Neural cell (in vitro differentiated cells): Measurements from ENCODE around the gene ZNF831. TPM values are rescaled to one million over a fixed set of nuclear protein-coding genes. Genes with fewer than 3 reads are reported as not detected.
A peak's percentile ranks its signal among the peaks of the same experiment; 100 is the strongest.

Source experiments
- H2AFZ ChIP-seq: fragments of 200-600, 300-800 bp; sonication (generic), shearing (Covaris generic); 2 replicates; pipeline ENCODE4 v1.6.0; 2014; ENCODE audit warnings: low read depth, mild to moderate bottlenecking, antibody characterized with exemption, low read length, moderate library complexity
- H3F3A ChIP-seq: fragments of 200-600 bp; shearing (Covaris generic); 2 replicates; pipeline ENCODE4 v1.6.1; 2016; ENCODE audit warnings: mild to moderate bottlenecking, moderate library complexity, mixed read lengths, antibody characterized with exemption, low read length; ENCODE audit not compliant: insufficient read depth, poor library complexity, severe bottlenecking
- H3K27ac ChIP-seq: fragments of 200-600, 300-800 bp; sonication (generic), shearing (Covaris generic); 2 replicates; pipeline ENCODE4 v1.5.1; 2014; ENCODE audit warnings: mild to moderate bottlenecking, low read length, moderate library complexity
- H3K27me3 ChIP-seq: fragments of 300-800, 200-600 bp; sonication (generic), shearing (Covaris generic); 2 replicates; pipeline ENCODE4 v1.6.0; 2014; ENCODE audit warnings: mild to moderate bottlenecking, low read depth, low read length, moderate library complexity; ENCODE audit not compliant: insufficient read depth
- H3K36me3 ChIP-seq: fragments of 300-800, 200-600 bp; sonication (generic), shearing (Covaris generic); 2 replicates; pipeline ENCODE4 v1.5.1; 2014; ENCODE audit warnings: mild to moderate bottlenecking, antibody characterized with exemption, low read length, moderate library complexity; ENCODE audit not compliant: insufficient read depth
- H3K4me2 ChIP-seq: fragments of 300-800, 200-600 bp; sonication (generic), shearing (Covaris generic); 2 replicates; pipeline ENCODE4 v1.6.0; 2014; ENCODE audit warnings: mild to moderate bottlenecking, low read length
- H3K4me3 ChIP-seq: fragments of 300-800, 200-600 bp; sonication (generic), shearing (Covaris generic); 2 replicates; pipeline ENCODE4 v1.5.1; 2014; ENCODE audit warnings: mild to moderate bottlenecking, low read length, moderate library complexity
- H3K79me2 ChIP-seq: fragments of 200-600 bp; shearing (Covaris generic); replicated peaks from 2 replicates; pipeline ENCODE4 v1.6.0; 2014; ENCODE audit warnings: mild to moderate bottlenecking, low read length, moderate library complexity; ENCODE audit not compliant: insufficient read depth
- H3K9ac ChIP-seq: fragments of 300-800, 200-600 bp; sonication (generic), shearing (Covaris generic); 2 replicates; pipeline ENCODE4 v1.6.1; 2016; ENCODE audit warnings: mild to moderate bottlenecking, low read length, mixed read lengths
- H3K9me2 ChIP-seq: fragments of 200-600 bp; shearing (Covaris generic); 2 replicates; pipeline ENCODE4 v1.6.1; 2016; ENCODE audit warnings: mild to moderate bottlenecking, low read length, mixed read lengths; ENCODE audit not compliant: insufficient read depth
- H3K9me3 ChIP-seq: fragments of 200-600, 300-800 bp; sonication (generic), shearing (Covaris generic); 2 replicates; pipeline ENCODE4 v1.6.1; 2016; ENCODE audit warnings: mild to moderate bottlenecking, mixed run types, low read length, moderate library complexity, mixed read lengths
- H4K20me1 ChIP-seq: fragments of 200-600 bp; shearing (Covaris generic); 2 replicates; pipeline ENCODE4 v1.6.1; 2016; ENCODE audit warnings: mild to moderate bottlenecking, mixed run types; ENCODE audit not compliant: insufficient read depth
- CTCF ChIP-seq: fragments of 450-650 bp; IDR thresholded peaks from 2 replicates; pipeline ENCODE4 v1.5.1; 2014; ENCODE audit warnings: antibody characterized with exemption, mild to moderate bottlenecking, moderate library complexity; ENCODE audit not compliant: poor library complexity, severe bottlenecking
- EP300 ChIP-seq: fragments of 450-650 bp; conservative IDR thresholded peaks from 2 replicates; pipeline ENCODE4 v1.6.1; 2014; ENCODE audit warnings: antibody characterized with exemption, mild to moderate bottlenecking, moderate library complexity; ENCODE audit not compliant: poor library complexity, severe bottlenecking
- EZH2 ChIP-seq: fragments of 200-600, 300-800 bp; shearing (Covaris generic), sonication (generic); IDR thresholded peaks from 2 replicates; pipeline ENCODE4 v1.6.1; 2014; ENCODE audit warnings: antibody characterized with exemption, low read length, borderline replicate concordance, mild to moderate bottlenecking; ENCODE audit not compliant: insufficient read depth, poor library complexity, severe bottlenecking
- MXI1 ChIP-seq: fragments of 450-650 bp; conservative IDR thresholded peaks from 2 replicates; pipeline ENCODE4 v1.6.1; 2014; ENCODE audit warnings: antibody characterized with exemption, mild to moderate bottlenecking; ENCODE audit not compliant: poor library complexity, severe bottlenecking
- POLR2AphosphoS5 ChIP-seq: IDR thresholded peaks from 2 replicates; pipeline ENCODE4 v1.6.1; 2012
- RAD21 ChIP-seq: fragments of 450-650 bp; conservative IDR thresholded peaks from 2 replicates; pipeline ENCODE4 v1.6.1; 2014; ENCODE audit warnings: antibody characterized with exemption, mild to moderate bottlenecking, moderate library complexity
- REST ChIP-seq: IDR thresholded peaks from 2 replicates; pipeline ENCODE4 v1.6.1; 2012; ENCODE audit warnings: borderline replicate concordance
- SMC3 ChIP-seq: fragments of 450-650 bp; conservative IDR thresholded peaks from 2 replicates; pipeline ENCODE4 v1.6.1; 2014; ENCODE audit warnings: antibody characterized with exemption, mild to moderate bottlenecking, moderate library complexity; ENCODE audit not compliant: poor library complexity
- polyA plus RNA-seq: library from polyadenylated mRNA; depleted of rRNA; stranded (reverse); fragments of >200 nt; gene quantifications from 2 replicates; pipeline ENCODE4 v1.2.3, GENCODE V29; 2014

ZNF831 gene
- polyA plus RNA-seq, 1 donor from 2014 or later: not detected

- Histone ChIP-seq H4K20me1 (no peaks in the 10 kb centered on the region), H3K9me3 (no peaks in the 10 kb centered on the region), H3K27ac (no peak overlapping the region), H3K4me3 (no peak overlapping the region), H3K79me2 (no peaks in the 10 kb centered on the region), H2AFZ (no peak overlapping the region), H3K9ac (no peak overlapping the region), H3F3A (no peaks in the 10 kb centered on the region), H3K27me3 (no peaks in the 10 kb centered on the region), H3K4me2 (no peak overlapping the region), H3K9me2 (no peaks in the 10 kb centered on the region), H3K36me3 (no peaks in the 10 kb centered on the region)
- TF ChIP-seq REST: no peak
- TF ChIP-seq CTCF: no peak
- no peak for TF ChIP-seq SMC3
- no peak for TF ChIP-seq EZH2
- TF ChIP-seq POLR2AphosphoS5: no peak
- no peak for TF ChIP-seq MXI1
Observed at GRCh38 chr20:59182401-59183044, 18.9 kb downstream of the ZNF831 start.

GRCh38 chr20:59183751-59184150 lies 20.1 kb downstream of the ZNF831 start:
- Histone ChIP-seq H3K27me3 (no peaks in the 10 kb centered on the region), H4K20me1 (no peaks in the 10 kb centered on the region), H3K36me3 (no peaks in the 10 kb centered on the region), H3K79me2 (no peaks in the 10 kb centered on the region), H3K27ac (no peak overlapping the region), H2AFZ (no peak overlapping the region), H3K4me2 (no peak overlapping the region), H3K4me3 (no peak overlapping the region), H3K9me3 (no peaks in the 10 kb centered on the region), H3K9ac (no peak overlapping the region), H3F3A (no peaks in the 10 kb centered on the region), H3K9me2 (no peaks in the 10 kb centered on the region)
- TF ChIP-seq POLR2AphosphoS5: no peak

GRCh38 chr20:59184880-59185447 lies 21.3 kb downstream of the ZNF831 start:
- Histone ChIP-seq H3K9me2 (no peaks in the 10 kb centered on the region), H3K9ac (peak overlapping the region; percentile 50), H3K79me2 (no peaks in the 10 kb centered on the region), H3K9me3 (no peaks in the 10 kb centered on the region), H3F3A (no peaks in the 10 kb centered on the region), H3K4me3 (peak overlapping the region; percentile 4), H3K27me3 (no peaks in the 10 kb centered on the region), H2AFZ (no peak overlapping the region), H3K4me2 (no peak overlapping the region), H3K27ac (peak overlapping the region; percentile 81), H4K20me1 (no peaks in the 10 kb centered on the region), H3K36me3 (no peaks in the 10 kb centered on the region)
- TF ChIP-seq EP300: peak; percentile 91
- TF ChIP-seq EZH2: no peak
- TF ChIP-seq MXI1: no peak
- TF ChIP-seq REST: peak; percentile 72
- no peak for TF ChIP-seq CTCF
- TF ChIP-seq SMC3: peak; percentile 13
- TF ChIP-seq RAD21: peak; percentile 27
- peak; percentile 88 for TF ChIP-seq POLR2AphosphoS5
